PFSK-1 (cell line): ENCODE results near the gene CYB5B.

Experiments used
- FOXP2 ChIP-seq: optimal IDR thresholded peaks from 2 replicates; pipeline ENCODE3; 2011; ENCODE audit warnings: borderline replicate concordance, control low read depth, inconsistent platforms; ENCODE audit not compliant: insufficient read depth; ENCODE audit errors: extremely low read length, extremely low read depth
- POLR2AphosphoS5 ChIP-seq: IDR thresholded peaks from 2 replicates; pipeline ENCODE4 v1.6.1; 2012; ENCODE audit warnings: low read depth, mild to moderate bottlenecking, control low read depth, low read length, moderate library complexity
- REST ChIP-seq, 2 experiments: IDR thresholded peaks; 2 replicates each; pipeline versions ENCODE4 v1.6.1 to v1.8.0; 2011 to 2012; ENCODE audit warnings: low read depth in 2 of 2, low read length in 2 of 2, control low read depth in 1 of 2, inconsistent platforms in 1 of 2, mild to moderate bottlenecking in 1 of 2, moderate library complexity in 1 of 2; ENCODE audit not compliant: insufficient read depth in 1 of 2
- SIN3A ChIP-seq: IDR thresholded peaks from 2 replicates; pipeline ENCODE4 v1.6.1; 2012; ENCODE audit warnings: mild to moderate bottlenecking, low read length, moderate library complexity, borderline replicate concordance; ENCODE audit not compliant: insufficient read depth
- TAF1 ChIP-seq: IDR thresholded peaks from 2 replicates; pipeline ENCODE4 v1.6.1; 2012; ENCODE audit warnings: low read length, control low read depth, borderline replicate concordance; ENCODE audit not compliant: insufficient read depth

CYB5B gene

GRCh38 chr16:69408475-69408874 lies 15.9 kb upstream of the CYB5B start:
- TF ChIP-seq TAF1 (no peak), SIN3A (no peak)

- TF ChIP-seq REST (IDR thresholded peaks at IDR 0.05; ENCODE audit: insufficient read depth in 1 of 2, low read depth in 2 of 2, low read length in 2 of 2), result no peak
- no peak for TF ChIP-seq FOXP2
- TF ChIP-seq TAF1, result no peak; the same call in 1 of the 2 replicates
- TF ChIP-seq SIN3A, result no peak
- no peak for TF ChIP-seq POLR2AphosphoS5
These were observed 14.0 kb upstream of the CYB5B start for GRCh38 chr16:69410219-69410990.

GRCh38 chr16:69411064-69411985 lies 13.1 kb upstream of the CYB5B start:
- TF ChIP-seq TAF1 (no peak), FOXP2 (no peak), REST (IDR thresholded peaks at IDR 0.05; ENCODE audit: insufficient read depth in 1 of 2, low read depth in 2 of 2, low read length in 2 of 2) (no peak), POLR2AphosphoS5 (no peak), SIN3A (no peak)

GRCh38 chr16:69412287-69412686 lies 12.1 kb upstream of the CYB5B start:
- TF ChIP-seq TAF1 (no peak), SIN3A (no peak), POLR2AphosphoS5 (no peak), REST (IDR thresholded peaks at IDR 0.05; ENCODE audit: insufficient read depth in 1 of 2, low read depth in 2 of 2, low read length in 2 of 2) (no peak), FOXP2 (no peak)

GRCh38 chr16:69413045-69413664 lies 11.3 kb upstream of the CYB5B start:
- TF ChIP-seq POLR2AphosphoS5 (no peak), REST (IDR thresholded peaks at IDR 0.05; ENCODE audit: insufficient read depth in 1 of 2, low read depth in 2 of 2, low read length in 2 of 2) (no peak), TAF1 (no peak), SIN3A (no peak), FOXP2 (no peak)
